H54 (cell line): ENCODE results near the gene GUCA2A.
"Not testable (repeated sequence)": the region's sequence is repeated elsewhere in the genome, so short reads cannot be mapped to it uniquely, and the experiment has no call there.

ENCODE experiments used
- DNase-seq: peaks from one replicate; pipeline ENCODE4 v3.0.0; 2011; ENCODE audit warnings: low spot score, mixed read lengths; ENCODE audit not compliant: insufficient read length
- FAIRE-seq: peaks from 3 replicates; lab custom pipeline; 2011; peaks lifted over from hg19 to GRCh38; lab: Jason Lieb, UNC
- POLR2A ChIP-seq: IDR thresholded peaks from 2 replicates; pipeline ENCODE4 v1.6.1; 2011; ENCODE audit warnings: low read depth, mild to moderate bottlenecking, low read length

GUCA2A gene

DNA sequence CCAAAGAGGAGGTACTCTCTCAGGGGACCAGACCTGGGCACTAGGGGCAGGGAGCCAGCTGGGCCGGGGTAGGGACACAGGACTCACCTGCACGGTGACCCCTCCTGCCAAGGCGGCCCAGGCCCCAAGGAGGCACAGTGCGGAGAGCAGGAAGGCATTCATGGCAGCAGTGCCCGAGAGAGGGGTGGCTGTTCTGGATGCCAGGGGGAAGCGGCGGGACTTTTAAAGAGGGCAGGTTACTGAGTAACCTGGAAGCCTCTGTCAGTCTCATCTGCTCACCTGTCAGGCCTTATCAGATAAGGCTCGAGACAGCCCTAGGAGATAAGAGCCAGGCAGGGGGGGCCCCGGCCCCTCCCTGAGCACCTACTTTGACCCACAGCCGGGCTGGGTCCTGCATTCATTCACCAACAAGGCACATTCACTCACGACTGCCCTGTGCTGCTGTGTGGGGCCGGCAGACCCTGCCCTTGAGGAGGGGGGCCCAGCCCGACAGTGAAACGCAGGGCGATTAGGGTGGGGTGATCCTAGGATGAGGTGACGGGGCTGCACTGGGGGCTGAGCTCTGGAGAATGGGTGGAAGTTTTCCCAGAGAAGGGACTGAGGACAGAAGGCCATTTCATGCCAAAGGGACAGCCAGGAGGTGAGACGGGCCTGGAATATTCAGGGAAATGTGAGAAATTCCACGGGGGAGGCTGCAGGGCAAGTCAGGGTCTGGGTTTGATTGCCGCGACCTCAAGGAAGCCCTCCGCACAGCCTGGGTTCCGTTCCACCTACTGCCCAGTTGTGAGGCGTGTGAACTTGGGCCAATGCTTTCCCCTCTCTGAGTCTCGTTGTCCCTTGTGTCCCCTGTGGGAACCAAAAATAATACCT, at the start of gene GUCA2A:
TSS of gene GUCA2A (minus strand) at position 195 of the 870 bp plus-strand sequence. CDS start at position 162, 33 bp downstream.
- TF ChIP-seq POLR2A, result no peak
- DNase-seq, result no peak
- FAIRE-seq, result no peak

DNA sequence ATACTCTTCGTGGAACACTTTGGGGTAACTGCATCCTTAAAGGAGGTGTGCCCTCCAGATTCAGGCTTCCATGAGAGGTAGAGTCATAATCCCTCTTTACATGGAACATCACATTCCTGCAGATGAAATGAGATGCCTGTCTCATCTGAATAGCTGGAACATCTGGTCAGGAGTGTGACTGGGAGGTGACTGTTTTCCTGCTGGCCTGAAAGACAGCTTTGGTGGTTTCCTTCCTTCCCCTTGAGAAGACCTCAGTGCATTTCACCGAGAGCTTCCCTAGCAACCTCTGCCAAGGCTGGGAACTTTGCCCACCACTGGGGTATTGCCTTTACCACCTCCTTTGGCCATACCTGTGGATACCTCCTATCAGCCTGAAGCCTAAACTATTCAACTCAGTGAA, 46.7 kb upstream of the GUCA2A start:
- DNase-seq (no peak), FAIRE-seq (peak; percentile 20)
- no peak for TF ChIP-seq POLR2A

DNA sequence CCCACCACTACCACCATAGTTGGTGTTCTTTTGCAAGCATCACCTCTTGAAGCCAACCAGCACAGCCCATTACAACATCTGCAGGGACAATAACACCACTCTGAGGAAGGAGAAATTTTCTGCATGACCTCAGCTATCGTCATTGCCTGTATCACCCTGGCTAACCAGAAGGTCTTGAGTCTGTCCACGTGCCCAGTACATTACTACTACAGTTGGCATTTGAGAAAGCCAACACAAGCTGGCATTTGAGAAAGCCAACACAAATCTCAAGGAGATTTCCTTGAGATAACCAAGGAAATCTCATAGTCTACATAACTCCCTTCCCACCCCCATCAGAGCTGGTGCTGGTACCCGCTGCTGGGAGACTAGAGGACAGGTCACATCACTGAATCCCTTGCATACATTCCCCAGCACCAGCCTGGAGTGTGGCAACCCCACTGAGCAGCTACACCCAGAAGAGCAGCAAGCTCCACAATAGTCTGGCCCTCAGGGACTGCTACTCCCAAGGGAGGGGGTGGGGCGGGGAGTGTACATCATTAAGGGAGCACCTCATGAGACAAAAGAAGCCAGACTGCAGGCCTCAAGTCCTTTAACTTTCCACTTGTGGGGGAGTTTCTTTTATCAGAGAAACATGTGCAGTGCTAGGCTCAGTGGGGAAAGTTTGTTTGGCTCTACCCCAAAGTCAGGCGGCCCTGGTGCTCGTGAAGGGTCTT, 46.0 kb upstream of the GUCA2A start:
- FAIRE-seq (peak; percentile 92), DNase-seq (no peak)
- no peak for TF ChIP-seq POLR2A

DNA sequence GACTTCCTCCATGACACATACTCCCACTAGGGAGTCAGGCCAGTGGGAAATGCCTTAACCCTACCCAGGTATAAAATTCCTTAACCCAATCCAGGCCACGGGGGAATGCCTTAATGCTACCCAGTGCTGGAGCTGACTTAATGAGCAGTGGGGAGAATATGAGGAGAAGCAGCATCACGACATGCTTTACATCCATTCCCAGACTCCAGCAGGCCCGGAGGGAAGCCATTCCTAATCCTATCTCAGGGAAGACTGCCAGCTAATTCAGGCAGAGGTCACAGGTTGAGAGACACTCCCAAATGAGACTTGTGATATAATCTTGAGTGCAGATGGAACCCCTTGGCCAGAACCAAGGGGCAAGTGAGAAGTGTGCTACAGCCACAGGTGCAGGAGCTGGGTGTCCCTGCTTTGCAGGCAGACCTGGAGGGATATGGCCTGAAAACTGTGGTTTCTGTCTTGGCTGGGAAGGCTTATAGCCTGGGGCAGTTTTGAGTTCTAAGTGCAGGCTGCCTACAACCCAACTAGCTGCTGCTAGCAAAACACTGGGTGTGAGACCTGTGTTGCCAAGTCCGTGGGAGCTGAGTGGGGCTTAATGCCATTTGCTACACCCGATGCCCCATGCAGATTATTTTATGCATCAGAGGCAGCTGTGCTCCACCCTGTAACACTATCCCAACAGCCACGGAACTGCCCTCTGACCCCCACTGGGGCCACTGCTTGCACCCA, 45.1 kb upstream of the GUCA2A start:
- FAIRE-seq (peak; percentile 61), DNase-seq (no peak)
- no peak for TF ChIP-seq POLR2A

DNA sequence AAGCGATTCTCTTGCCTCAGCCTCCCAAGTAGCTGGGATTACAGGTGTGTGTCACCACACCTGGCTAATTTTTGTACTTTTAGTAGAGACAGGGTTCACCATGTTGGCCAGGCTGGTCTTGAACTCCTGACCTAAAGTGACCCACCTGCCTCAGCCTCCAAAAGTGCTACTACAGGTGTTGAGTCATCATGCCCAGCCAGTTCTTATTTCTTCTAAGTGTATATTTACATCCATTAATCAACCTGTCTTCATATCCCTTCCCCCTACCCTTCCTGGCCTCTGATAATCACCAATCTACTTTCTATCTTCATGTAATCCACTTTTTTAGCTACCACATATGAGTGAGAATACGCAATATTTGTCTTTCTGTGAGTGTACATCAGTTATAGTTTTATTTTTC, 42.4 kb upstream of the GUCA2A start:
- not testable (repeated sequence) for FAIRE-seq, DNase-seq

- FAIRE-seq (peak; percentile 15), DNase-seq (no peak)
- TF ChIP-seq POLR2A, result no peak
Measured at GRCh38 chr1:42206164-42206563, 41.6 kb upstream of the GUCA2A start.

DNA sequence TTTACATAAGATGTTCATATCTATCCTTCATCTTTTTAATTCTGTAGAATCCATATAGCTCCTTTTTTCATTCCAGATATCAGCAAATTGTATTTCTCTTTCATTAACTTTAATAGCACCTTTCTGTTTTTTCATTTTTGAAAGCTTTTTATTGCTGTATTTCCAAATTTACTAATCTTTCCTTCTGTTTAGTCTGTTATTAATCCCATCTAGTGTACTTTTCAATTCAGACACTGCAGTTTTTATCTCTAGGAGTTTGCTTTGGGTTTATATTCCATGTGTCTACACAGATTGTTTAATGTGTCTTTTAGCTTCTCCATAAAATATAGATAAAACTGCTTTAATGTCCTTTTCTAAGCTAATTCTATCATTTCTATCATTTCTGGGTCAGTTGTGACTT, 37.4 kb upstream of the GUCA2A start:
- FAIRE-seq (no peak), DNase-seq (no peak)
- TF ChIP-seq POLR2A, result no peak

DNA sequence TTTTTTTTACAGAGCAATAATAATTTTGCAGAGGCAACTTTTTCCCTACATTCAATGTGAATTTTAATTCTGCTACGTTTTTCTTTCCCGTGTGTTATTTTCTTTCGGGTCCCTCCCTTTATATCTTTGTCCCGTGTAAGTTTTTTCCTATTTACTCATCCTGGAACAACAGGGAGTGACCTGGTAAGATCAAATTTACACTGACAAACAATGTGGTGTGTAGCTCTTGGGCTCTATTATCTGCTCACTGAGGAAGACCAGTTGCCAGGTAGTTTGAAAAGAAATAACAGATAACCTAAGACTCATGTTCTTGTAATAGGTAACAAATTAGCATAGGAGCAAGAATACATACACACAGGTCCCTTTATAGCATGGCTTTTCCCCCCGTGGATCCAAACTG, 33.7 kb upstream of the GUCA2A start:
- no peak for DNase-seq
- peak; percentile 27 for FAIRE-seq
- no peak for TF ChIP-seq POLR2A

DNA sequence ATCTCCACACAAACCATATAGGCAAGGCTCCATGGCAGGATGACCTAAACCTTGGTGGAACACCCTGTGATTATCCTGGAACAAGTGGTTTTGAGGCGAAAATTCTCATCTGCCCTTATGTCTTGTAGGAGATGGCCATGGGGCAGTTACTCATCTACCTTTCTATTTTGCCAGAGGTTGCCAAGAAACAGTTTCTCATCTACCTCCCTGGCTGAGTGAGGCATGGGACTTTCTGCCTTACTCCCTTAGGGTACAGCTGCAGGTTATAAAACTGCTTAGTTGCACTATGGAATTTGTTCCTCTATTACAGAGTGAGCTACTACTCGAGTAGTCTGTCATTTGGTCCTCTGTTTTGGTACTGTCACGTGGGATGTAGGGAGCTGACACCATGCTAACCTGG, 31.3 kb upstream of the GUCA2A start:
- no peak for TF ChIP-seq POLR2A
- DNase-seq (no peak), FAIRE-seq (no peak)

GRCh38 chr1:42192106-42192505, 27.6 kb upstream of the GUCA2A start:
- no peak for FAIRE-seq
- TF ChIP-seq POLR2A, result no peak
- DNase-seq, result no peak

DNA sequence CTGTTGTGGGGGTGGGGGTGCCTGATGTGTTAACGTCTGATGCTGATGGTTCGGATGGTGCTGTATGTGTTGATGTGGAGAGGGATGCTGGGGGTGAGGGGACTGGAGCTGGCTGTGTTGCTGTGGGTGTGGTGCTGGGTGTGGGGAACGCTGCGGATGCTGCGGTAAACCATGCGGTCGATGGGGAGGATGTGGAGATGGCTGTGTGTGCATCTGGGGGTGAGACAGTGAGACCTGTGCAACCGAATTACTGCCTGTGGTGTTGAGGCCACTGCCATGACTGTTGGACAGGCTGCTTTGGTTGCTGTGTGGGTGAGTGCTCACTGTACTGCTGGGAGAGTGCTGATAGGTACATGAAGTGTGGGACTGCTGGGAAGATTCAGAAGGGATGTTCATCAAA, 26.8 kb upstream of the GUCA2A start:
- FAIRE-seq, result no peak

GRCh38 chr1:42189931-42190853, 25.6 kb upstream of the GUCA2A start:
- DNase-seq, result no peak
- no peak for FAIRE-seq
- TF ChIP-seq POLR2A, result no peak

More for the DNA sequence above, 26.8 kb upstream of the GUCA2A start:
- DNase-seq, result no peak
- TF ChIP-seq POLR2A, result no peak

GRCh38 chr1:42186152-42186551, 21.6 kb upstream of the GUCA2A start:
- peak; percentile 57 for FAIRE-seq
- no peak for DNase-seq
- TF ChIP-seq POLR2A, result no peak
